ENCODE results near the gene FBXO2. TPM values are rescaled to one million over a fixed set of nuclear protein-coding genes. Genes with fewer than 3 reads are reported as not detected.

The FBXO2 gene
- total RNA-seq, 1 donor from 2014 or later, result 0.61 TPM

DNA sequence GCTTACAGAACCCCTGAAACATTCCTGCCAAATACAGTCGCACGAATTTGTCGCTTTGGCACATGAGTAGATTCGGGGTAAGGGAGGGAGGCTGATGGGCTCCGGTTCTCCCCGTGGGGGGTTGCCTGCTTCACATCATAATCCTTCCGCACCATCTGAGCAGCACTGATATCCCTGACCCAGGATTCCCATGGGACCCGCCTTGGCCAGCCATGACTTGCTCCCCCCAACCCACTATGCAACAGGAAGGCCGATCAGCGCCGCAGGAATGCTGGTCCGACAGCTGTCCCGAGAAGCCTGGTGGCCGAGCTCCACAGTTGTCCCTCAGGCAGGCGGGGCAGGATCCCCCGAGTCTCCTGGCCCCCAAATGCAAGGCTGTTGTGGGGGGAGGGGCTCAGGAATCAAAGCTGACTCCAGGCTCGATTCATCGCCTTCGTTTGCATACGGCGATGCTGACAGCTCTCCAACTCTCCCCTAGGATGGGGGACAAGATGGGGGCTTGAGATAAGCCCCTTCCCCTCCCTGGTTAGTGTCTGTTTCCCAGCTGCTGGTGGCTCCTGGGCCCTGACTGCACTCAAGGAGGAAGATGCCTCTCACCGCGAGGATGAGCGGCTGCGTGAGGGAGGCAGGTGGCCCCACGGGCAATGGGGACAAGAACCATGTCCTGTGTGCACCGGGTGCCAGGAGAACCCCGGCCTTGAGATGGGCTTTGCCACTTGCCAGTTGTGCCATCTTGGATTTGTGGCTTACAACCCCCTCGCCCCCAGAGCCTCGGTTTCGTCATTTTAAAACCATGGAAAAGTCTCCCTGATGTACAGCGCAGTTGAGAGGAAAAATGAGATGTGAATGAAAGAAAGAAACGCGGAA is 46.6 kb upstream of the FBXO2 start:
- Mint-ChIP-seq H3K4me3 (no peak overlapping the region), H3K9me3 (no peaks in the 10 kb centered on the region), H3K27me3 (ENCODE audit: low read depth) (peaks cover 15% of the 10 kb centered on the region), H3K27ac (ENCODE audit: unreplicated experiment) (no peak overlapping the region), H3K36me3 (ENCODE audit: low read depth) (no peaks in the 10 kb centered on the region), H3K4me1 (peaks cover 26% of the 10 kb centered on the region)
- TF ChIP-seq, protein P1, sequence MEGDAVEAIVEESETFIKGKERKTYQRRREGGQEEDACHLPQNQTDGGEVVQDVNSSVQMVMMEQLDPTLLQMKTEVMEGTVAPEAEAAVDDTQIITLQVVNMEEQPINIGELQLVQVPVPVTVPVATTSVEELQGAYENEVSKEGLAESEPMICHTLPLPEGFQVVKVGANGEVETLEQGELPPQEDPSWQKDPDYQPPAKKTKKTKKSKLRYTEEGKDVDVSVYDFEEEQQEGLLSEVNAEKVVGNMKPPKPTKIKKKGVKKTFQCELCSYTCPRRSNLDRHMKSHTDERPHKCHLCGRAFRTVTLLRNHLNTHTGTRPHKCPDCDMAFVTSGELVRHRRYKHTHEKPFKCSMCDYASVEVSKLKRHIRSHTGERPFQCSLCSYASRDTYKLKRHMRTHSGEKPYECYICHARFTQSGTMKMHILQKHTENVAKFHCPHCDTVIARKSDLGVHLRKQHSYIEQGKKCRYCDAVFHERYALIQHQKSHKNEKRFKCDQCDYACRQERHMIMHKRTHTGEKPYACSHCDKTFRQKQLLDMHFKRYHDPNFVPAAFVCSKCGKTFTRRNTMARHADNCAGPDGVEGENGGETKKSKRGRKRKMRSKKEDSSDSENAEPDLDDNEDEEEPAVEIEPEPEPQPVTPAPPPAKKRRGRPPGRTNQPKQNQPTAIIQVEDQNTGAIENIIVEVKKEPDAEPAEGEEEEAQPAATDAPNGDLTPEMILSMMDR (conservative IDR thresholded peaks at IDR 0.05), result no peak
- DNase-seq (ENCODE audit: low read depth, low spot score), result no peak

DNA sequence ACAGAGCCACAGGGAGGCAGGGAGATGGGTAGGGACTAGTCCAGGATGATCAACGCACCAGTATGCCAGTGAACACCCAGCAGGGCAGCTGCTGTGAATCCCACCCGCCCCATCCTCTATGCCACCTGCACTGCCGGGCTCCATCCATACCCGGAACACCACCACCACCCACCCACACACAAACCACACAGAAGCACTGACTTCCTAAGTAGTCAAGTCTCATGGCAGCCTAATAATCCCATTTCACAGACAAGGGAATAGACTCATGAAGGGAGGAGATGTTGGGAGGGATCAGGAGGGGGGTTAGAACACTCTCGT is 43.6 kb upstream of the FBXO2 start:
- no peaks in the 10 kb centered on the region for H3K36me3 Mint-ChIP-seq (ENCODE audit: low read depth)
- no peak overlapping the region for H3K27ac Mint-ChIP-seq (ENCODE audit: unreplicated experiment)
- DNase-seq (ENCODE audit: low read depth, low spot score), result no peak
- H3K4me1 Mint-ChIP-seq, result peaks cover 13% of the 10 kb centered on the region
- H3K27me3 Mint-ChIP-seq (ENCODE audit: low read depth), result peaks cover 31% of the 10 kb centered on the region
- no peaks in the 10 kb centered on the region for H3K9me3 Mint-ChIP-seq
- no peak overlapping the region for H3K4me3 Mint-ChIP-seq
- TF ChIP-seq, protein P1 (conservative IDR thresholded peaks at IDR 0.05), result no peak

DNA sequence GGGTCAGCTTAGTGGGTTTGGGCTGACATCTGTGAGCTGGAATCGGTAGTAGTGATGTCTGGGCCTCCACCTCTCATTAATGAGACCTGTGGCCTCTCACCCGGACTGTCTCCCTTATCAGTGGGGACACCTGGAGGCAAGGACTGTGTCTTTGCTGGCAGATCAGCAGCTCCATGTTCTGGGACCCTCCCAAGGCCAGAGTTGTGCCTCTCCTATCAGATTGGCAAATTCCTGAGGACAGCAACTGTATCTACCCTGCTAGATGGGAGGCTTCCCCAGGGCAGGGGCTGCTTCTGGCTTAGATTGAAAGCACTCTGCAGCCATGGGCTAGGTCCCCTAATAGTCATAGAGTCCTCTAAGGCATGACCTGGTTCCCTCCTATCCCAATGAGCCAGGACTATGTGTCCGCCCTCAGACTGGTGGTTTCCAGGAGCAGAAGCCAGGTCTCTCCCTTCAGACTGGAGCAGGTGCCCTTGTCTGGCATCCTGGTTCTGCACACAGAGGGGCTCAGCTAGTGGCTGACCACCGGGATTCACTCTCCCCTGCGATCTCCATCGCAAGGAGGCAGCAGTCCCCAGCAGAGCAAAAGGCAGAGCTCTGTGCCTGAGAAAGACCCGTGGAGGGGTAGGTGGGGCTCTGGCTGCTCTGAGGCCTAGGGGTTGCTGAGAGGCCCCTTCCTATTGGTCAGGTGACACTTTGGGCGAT is 43.1 kb upstream of the FBXO2 start:
- DNase-seq (ENCODE audit: low read depth, low spot score), result no peak
- Mint-ChIP-seq H3K4me1 (peaks cover 13% of the 10 kb centered on the region), H3K27me3 (ENCODE audit: low read depth) (peaks cover 36% of the 10 kb centered on the region), H3K36me3 (ENCODE audit: low read depth) (no peaks in the 10 kb centered on the region), H3K4me3 (no peak overlapping the region), H3K27ac (ENCODE audit: unreplicated experiment) (no peak overlapping the region), H3K9me3 (no peaks in the 10 kb centered on the region)
- TF ChIP-seq, protein P1 (conservative IDR thresholded peaks at IDR 0.05), result no peak

DNA sequence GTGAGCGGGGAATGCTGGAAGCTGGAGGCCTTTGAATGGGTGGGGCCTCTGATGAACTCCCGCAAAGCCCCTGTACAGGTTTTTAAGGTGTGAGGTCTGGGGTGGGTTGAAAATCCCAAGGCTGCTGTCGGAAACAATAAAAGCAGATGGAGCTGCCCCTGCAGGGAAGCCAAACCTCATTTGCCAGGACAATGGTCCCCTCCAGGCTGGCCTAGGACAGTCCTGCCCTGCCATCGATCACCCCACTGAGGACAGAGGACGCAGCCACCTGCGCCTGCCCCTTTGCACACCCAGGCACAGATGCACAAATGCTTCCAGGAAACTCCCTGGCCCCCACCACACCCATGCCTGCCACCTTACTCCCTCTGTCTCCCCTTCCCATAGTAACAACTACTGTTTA is 41.6 kb upstream of the FBXO2 start:
- H3K27me3 Mint-ChIP-seq (ENCODE audit: low read depth), result peaks cover 42% of the 10 kb centered on the region

DNA sequence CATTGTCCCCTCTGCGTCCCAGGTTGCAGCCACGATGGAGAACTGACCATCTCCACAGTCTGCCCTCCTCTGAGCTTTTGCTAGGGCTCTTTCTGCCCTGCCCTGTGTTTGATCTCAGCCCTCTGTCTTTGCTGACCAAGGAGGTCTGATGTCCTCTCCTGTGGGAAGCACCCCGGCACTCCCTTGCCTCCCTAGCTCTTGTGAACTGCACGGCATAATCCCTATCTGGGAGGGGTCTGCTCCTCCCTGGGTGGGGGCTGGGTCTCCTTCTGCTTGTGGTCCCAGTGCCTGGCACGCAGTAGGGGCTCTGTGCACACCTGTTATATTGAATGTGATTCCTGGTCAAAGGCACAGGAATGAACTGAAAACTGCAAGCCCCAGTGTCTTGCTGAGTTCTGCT is 39.7 kb upstream of the FBXO2 start:
- Mint-ChIP-seq H3K27ac (ENCODE audit: unreplicated experiment) (no peak overlapping the region), H3K4me1 (peaks cover 22% of the 10 kb centered on the region), H3K27me3 (ENCODE audit: low read depth) (peaks cover 49% of the 10 kb centered on the region), H3K4me3 (peak overlapping the region; percentile 78), H3K9me3 (no peaks in the 10 kb centered on the region), H3K36me3 (ENCODE audit: low read depth) (no peaks in the 10 kb centered on the region)
- TF ChIP-seq, protein P1 (conservative IDR thresholded peaks at IDR 0.05), result no peak
- no peak for DNase-seq (ENCODE audit: low read depth, low spot score)

More for the DNA sequence above, 41.6 kb upstream of the FBXO2 start:
- Mint-ChIP-seq H3K27ac (ENCODE audit: unreplicated experiment) (no peak overlapping the region), H3K9me3 (no peaks in the 10 kb centered on the region), H3K4me3 (peak overlapping the region; percentile 12), H3K4me1 (peaks cover 9% of the 10 kb centered on the region), H3K36me3 (ENCODE audit: low read depth) (no peaks in the 10 kb centered on the region)
- TF ChIP-seq, protein P1 (conservative IDR thresholded peaks at IDR 0.05), result no peak
- no peak for DNase-seq (ENCODE audit: low read depth, low spot score)

Data from neural crest cell (in vitro differentiated cells).